ENCODE measurements around the gene ITIH4. TPM values are rescaled to one million over a fixed set of nuclear protein-coding genes. Genes with fewer than 3 reads are reported as not detected.

Gene ITIH4
- total RNA-seq, 1 experiment from 2014 or later, result 4.1 TPM

DNA sequence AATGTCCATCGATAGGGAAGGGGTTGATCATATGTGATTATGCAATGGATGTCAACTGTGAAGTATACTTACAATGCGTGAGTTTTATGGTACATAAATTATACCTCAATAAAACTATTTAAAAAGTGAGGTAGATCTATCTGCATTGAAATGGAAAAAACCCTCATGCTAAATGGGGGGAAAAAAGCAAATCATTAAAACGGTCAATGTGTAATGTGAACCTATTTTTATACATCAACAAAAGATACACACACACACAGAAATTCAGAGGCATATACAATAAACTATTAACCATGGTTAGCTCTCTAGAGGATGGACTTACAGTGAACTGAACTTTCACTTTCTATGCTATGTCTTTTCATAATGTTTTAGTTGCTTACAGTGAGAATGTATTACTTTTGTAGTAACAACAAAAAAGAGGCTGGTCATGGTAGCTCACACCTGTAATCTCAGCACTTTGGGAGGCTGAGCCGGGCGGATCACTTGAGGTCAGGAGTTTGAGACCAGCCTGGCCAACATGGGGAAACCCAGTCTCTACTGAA is 43.8 kb upstream of the ITIH4 start:
- Mint-ChIP-seq H3K27me3 (ENCODE audit: insufficient read depth, unreplicated experiment) (no peaks in the 10 kb centered on the region), H3K27ac (ENCODE audit: unreplicated experiment) (no peak overlapping the region), H3K4me1 (ENCODE audit: low read depth, unreplicated experiment) (peaks cover 20% of the 10 kb centered on the region), H3K9me3 (ENCODE audit: unreplicated experiment) (no peaks in the 10 kb centered on the region), H3K36me3 (ENCODE audit: insufficient read depth, unreplicated experiment) (no peaks in the 10 kb centered on the region), H3K4me3 (ENCODE audit: unreplicated experiment) (no peak overlapping the region)
- intact Hi-C loops (cut with micrococcal nuclease; ENCODE audit: unreplicated experiment), result no loop called here
- Histone ChIP-seq H3K27me3 (replicated peaks; ENCODE audit: control insufficient read depth, insufficient read depth, low read length) (no peaks in the 10 kb centered on the region), H3K9me3 (no peaks in the 10 kb centered on the region), H3K36me3 (ENCODE audit: control insufficient read depth, insufficient read depth, low read length) (no peaks in the 10 kb centered on the region), H3K4me3 (ENCODE audit: low read depth, low read length) (no peak overlapping the region), H3K4me1 (peaks cover 12% of the 10 kb centered on the region)
- no peak for DNase-seq
- ChIA-PET CTCF (no interaction called here), POLR2A (no interaction called here)
- BruUV-seq (replicated peaks), result no TSS peak
- TF ChIP-seq, protein P1, sequence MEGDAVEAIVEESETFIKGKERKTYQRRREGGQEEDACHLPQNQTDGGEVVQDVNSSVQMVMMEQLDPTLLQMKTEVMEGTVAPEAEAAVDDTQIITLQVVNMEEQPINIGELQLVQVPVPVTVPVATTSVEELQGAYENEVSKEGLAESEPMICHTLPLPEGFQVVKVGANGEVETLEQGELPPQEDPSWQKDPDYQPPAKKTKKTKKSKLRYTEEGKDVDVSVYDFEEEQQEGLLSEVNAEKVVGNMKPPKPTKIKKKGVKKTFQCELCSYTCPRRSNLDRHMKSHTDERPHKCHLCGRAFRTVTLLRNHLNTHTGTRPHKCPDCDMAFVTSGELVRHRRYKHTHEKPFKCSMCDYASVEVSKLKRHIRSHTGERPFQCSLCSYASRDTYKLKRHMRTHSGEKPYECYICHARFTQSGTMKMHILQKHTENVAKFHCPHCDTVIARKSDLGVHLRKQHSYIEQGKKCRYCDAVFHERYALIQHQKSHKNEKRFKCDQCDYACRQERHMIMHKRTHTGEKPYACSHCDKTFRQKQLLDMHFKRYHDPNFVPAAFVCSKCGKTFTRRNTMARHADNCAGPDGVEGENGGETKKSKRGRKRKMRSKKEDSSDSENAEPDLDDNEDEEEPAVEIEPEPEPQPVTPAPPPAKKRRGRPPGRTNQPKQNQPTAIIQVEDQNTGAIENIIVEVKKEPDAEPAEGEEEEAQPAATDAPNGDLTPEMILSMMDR (IDR thresholded peaks at IDR 0.05; ENCODE audit: insufficient read depth in 1 of 2, low read depth in 1 of 2, low read length in 1 of 2, severe bottlenecking in 1 of 2, unreplicated experiment in 1 of 2), result no peak

DNA sequence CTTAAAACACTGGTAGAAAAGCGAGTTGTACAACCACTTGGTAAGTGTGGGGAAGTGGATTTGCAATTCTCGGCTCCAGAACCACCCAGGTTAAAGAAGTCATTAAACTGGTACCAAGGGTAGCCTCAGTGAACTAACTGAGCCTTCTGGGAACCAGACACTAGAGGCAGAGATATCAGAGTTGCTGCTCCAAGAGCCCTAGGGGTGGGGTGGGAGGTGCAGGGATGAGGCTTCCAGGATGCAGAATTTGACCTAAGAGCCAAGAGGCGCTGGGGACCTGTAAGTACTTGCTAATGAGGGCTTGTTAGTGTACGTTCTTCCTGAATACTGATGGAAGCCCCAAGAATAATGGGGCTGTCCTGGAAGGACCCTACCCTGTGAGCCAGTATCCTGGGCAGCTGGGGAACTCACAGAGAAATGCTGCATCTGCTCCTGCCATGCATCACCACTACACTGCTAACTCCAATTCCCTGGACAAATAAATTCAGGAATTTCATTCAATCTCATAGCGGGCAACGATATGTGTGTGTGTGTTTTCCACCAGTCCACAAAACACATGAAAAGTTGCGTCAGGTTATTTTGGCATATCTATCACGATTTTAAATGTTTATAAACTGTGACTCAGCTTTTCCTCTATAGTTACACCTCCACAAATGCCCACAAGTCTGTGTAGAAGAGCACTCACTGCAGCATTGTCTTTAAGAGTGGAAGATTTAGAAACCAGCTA is 43.1 kb upstream of the ITIH4 start:
- BruUV-seq (replicated peaks), result no TSS peak
- intact Hi-C loops (cut with micrococcal nuclease; ENCODE audit: unreplicated experiment), result no loop called here
- Histone ChIP-seq H3K36me3 (ENCODE audit: control insufficient read depth, insufficient read depth, low read length) (no peaks in the 10 kb centered on the region), H3K9me3 (no peaks in the 10 kb centered on the region), H3K4me3 (ENCODE audit: low read depth, low read length) (no peak overlapping the region), H3K4me1 (peaks cover 12% of the 10 kb centered on the region), H3K27me3 (replicated peaks; ENCODE audit: control insufficient read depth, insufficient read depth, low read length) (no peaks in the 10 kb centered on the region)
- Mint-ChIP-seq H3K9me3 (ENCODE audit: unreplicated experiment) (no peaks in the 10 kb centered on the region), H3K27ac (ENCODE audit: unreplicated experiment) (no peak overlapping the region), H3K36me3 (ENCODE audit: insufficient read depth, unreplicated experiment) (no peaks in the 10 kb centered on the region), H3K4me3 (ENCODE audit: unreplicated experiment) (no peak overlapping the region), H3K27me3 (ENCODE audit: insufficient read depth, unreplicated experiment) (no peaks in the 10 kb centered on the region), H3K4me1 (ENCODE audit: low read depth, unreplicated experiment) (peaks cover 20% of the 10 kb centered on the region)
- TF ChIP-seq, protein P1 (IDR thresholded peaks at IDR 0.05; ENCODE audit: insufficient read depth in 1 of 2, low read depth in 1 of 2, low read length in 1 of 2, severe bottlenecking in 1 of 2, unreplicated experiment in 1 of 2), result no peak
- no peak for DNase-seq
- ChIA-PET CTCF (interaction anchor here (0.6 kb wide), 1 partner anchor 160 kb away, joined by 5 read pairs; no protein-coding TSS in a partner anchor), POLR2A (no interaction called here)

DNA sequence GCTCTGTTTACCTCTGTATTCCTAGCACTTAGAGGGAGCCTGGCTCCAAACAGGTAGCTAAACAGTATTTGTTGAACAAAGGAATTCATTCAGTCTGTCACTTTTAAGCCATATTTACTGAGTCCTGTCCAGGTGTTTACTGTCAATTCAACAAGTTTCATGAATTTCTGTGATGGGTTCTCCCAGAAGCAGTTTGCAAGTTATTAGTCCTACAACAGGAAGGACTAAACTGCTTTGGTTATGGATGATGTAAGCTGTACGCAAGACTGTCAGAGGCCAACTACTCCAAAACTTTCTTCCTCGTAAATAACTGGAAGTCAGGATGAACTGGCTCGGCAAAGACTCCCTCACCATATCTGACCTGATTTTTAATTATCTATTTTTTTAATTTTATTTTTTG is 41.8 kb upstream of the ITIH4 start:
- no peaks in the 10 kb centered on the region for H3K9me3 ChIP-seq
- H3K27me3 ChIP-seq (replicated peaks; ENCODE audit: control insufficient read depth, insufficient read depth, low read length), result no peaks in the 10 kb centered on the region
- intact Hi-C loops (cut with micrococcal nuclease; ENCODE audit: unreplicated experiment), result no loop called here
- Mint-ChIP-seq H3K4me3 (ENCODE audit: unreplicated experiment) (no peak overlapping the region), H3K4me1 (ENCODE audit: low read depth, unreplicated experiment) (peaks cover 20% of the 10 kb centered on the region), H3K27ac (ENCODE audit: unreplicated experiment) (peak overlapping the region; percentile 78), H3K27me3 (ENCODE audit: insufficient read depth, unreplicated experiment) (no peaks in the 10 kb centered on the region), H3K9me3 (ENCODE audit: unreplicated experiment) (no peaks in the 10 kb centered on the region), H3K36me3 (ENCODE audit: insufficient read depth, unreplicated experiment) (no peaks in the 10 kb centered on the region)
- H3K4me1 ChIP-seq, result peaks cover 12% of the 10 kb centered on the region
- CTCF ChIA-PET, result no interaction called here
- DNase-seq, result peak in 1 of 2 experiments; percentile 49
- no peaks in the 10 kb centered on the region for H3K36me3 ChIP-seq (ENCODE audit: control insufficient read depth, insufficient read depth, low read length)
- TF ChIP-seq, protein P1 (IDR thresholded peaks at IDR 0.05; ENCODE audit: insufficient read depth in 1 of 2, low read depth in 1 of 2, low read length in 1 of 2, severe bottlenecking in 1 of 2, unreplicated experiment in 1 of 2), result no peak
- no TSS peak for BruUV-seq (replicated peaks)
- POLR2A ChIA-PET, result no interaction called here
- no peak overlapping the region for H3K4me3 ChIP-seq (ENCODE audit: low read depth, low read length)
